HG02885 (cell line): ENCODE measurements around the gene CATSPER2.
"Not testable (repeated sequence)": the region's sequence is repeated elsewhere in the genome, so short reads cannot be mapped to it uniquely, and the experiment has no call there.

Source experiments
- ATAC-seq: cut with Tn5 transposase; IDR thresholded peaks from one replicate; pipeline ENCODE4 v1.9.1; 2021; ENCODE audit warnings: mild to moderate bottlenecking; ENCODE audit not compliant: unreplicated experiment, poor library complexity

Gene CATSPER2

GRCh38 chr15:43593328-43594190, 55.1 kb downstream of the CATSPER2 start, which contains the start of gene CKMT1B:
Gene CKMT1B, plus strand, starts transcription at chr15:43594027. Its CDS starts 192 bp downstream, at chr15:43594219.
- ATAC-seq, result not testable (repeated sequence)

- ATAC-seq, result not testable (repeated sequence)
These were observed 55.8 kb downstream of the CATSPER2 start for GRCh38 chr15:43592841-43593240.

GRCh38 chr15:43589778-43590466, 58.7 kb downstream of the CATSPER2 start, which contains the start of gene PPIP5K1:
Gene PPIP5K1, minus strand, starts transcription at chr15:43590208. Its CDS starts 5,704 bp downstream, at chr15:43584504.
- peak; percentile 99 for ATAC-seq
